PC-9 (cell line): Measurements from ENCODE around the gene PPP6C. TPM values are rescaled to one million over a fixed set of nuclear protein-coding genes. Genes with fewer than 3 reads are reported as not detected.

ENCODE experiments used
- BruUV-seq: library from RNA; stranded (reverse); fragments of 400-500 nt; replicated peaks from 2 replicates; lab custom pipeline; 2021; lab: Mats Ljungman, UMichigan
- CTCF ChIA-PET: fragments of 300-600 bp; sonication (Branson Sonifier 250); formaldehyde crosslinking; loops from one replicate; lab custom pipeline; 2022; ENCODE audit warnings: antibody characterized with exemption; lab: Charles Lee
- POLR2A ChIA-PET: fragments of 300-600 bp; sonication (Branson Sonifier 250); formaldehyde crosslinking; loops from one replicate; lab custom pipeline; 2022; ENCODE audit warnings: antibody characterized with exemption; ENCODE audit not compliant: unreplicated experiment; lab: Charles Lee
- DNase-seq, 2 experiments: peaks; one replicate each; pipeline versions ENCODE4 v3.0.0 to v3.0.0-alpha.2; 2015 to 2022; ENCODE audit warnings: mixed read lengths in 1 of 2
- H2AFZ ChIP-seq: fragments of 200-600 bp; sonication (generic); 2 replicates; pipeline ENCODE4 v1.8.1; 2017; ENCODE audit warnings: antibody characterized with exemption
- H3F3A ChIP-seq: fragments of 200-600 bp; sonication (generic); 2 replicates; pipeline ENCODE4 v1.8.1; 2017; ENCODE audit warnings: antibody characterized with exemption, mild to moderate bottlenecking, low read depth; ENCODE audit not compliant: insufficient read depth
- H3K27ac ChIP-seq: fragments of 200-600 bp; sonication (generic); 2 replicates; pipeline ENCODE4 v1.6.1; 2016; ENCODE audit warnings: mixed run types
- H3K27me3 ChIP-seq: fragments of 200-600 bp; sonication (generic); 2 replicates; pipeline ENCODE4 v1.6.1; 2016; ENCODE audit warnings: low read depth, mixed run types; ENCODE audit not compliant: insufficient read depth
- H3K36me3 ChIP-seq: fragments of 200-600 bp; sonication (generic); 2 replicates; pipeline ENCODE4 v1.6.1; 2016; ENCODE audit warnings: low read depth, mixed run types
- H3K4me1 ChIP-seq: fragments of 200-600 bp; sonication (generic); replicated peaks from 2 replicates; pipeline ENCODE4 v1.6.1; 2016; ENCODE audit warnings: mixed run types; ENCODE audit not compliant: insufficient read depth
- H3K4me2 ChIP-seq: fragments of 200-600 bp; sonication (generic); 2 replicates; pipeline ENCODE4 v1.6.1; 2017; ENCODE audit warnings: mixed run types
- H3K4me3 ChIP-seq: fragments of 200-600 bp; sonication (generic); 2 replicates; pipeline ENCODE4 v1.6.1; 2016; ENCODE audit warnings: mixed run types
- H3K79me2 ChIP-seq: fragments of 200-600 bp; sonication (generic); 2 replicates; pipeline ENCODE4 v1.6.1; 2017; ENCODE audit warnings: low read depth, mixed run types
- H3K9me2 ChIP-seq: fragments of 200-600 bp; sonication (generic); 2 replicates; pipeline ENCODE4 v1.8.1; 2017; ENCODE audit warnings: mild to moderate bottlenecking; ENCODE audit not compliant: insufficient read depth
- H3K9me3 ChIP-seq: fragments of 200-600 bp; sonication (generic); 2 replicates; pipeline ENCODE4 v1.8.1; 2016; ENCODE audit warnings: low read depth; ENCODE audit not compliant: insufficient read depth
- H4K20me1 ChIP-seq: fragments of 200-600 bp; sonication (generic); 2 replicates; pipeline ENCODE4 v1.8.1; 2017; ENCODE audit not compliant: insufficient read depth
- CTCF ChIP-seq: fragments of 200-600 bp; sonication (generic); conservative IDR thresholded peaks from 2 replicates; pipeline ENCODE4 v1.6.1; 2017; ENCODE audit warnings: mixed run types, antibody characterized with exemption, mild to moderate bottlenecking, moderate library complexity
- EZH2 ChIP-seq: fragments of 200-600 bp; sonication (generic); IDR thresholded peaks from 2 replicates; pipeline ENCODE4 v1.8.0; 2017; ENCODE audit warnings: antibody characterized with exemption, low read depth
- intact Hi-C: fragments of 100-400 bp; cut with micrococcal nuclease; formaldehyde crosslinking; loops from one replicate; pipeline ENCODE4 v1.10.0; 2022; ENCODE audit not compliant: unreplicated experiment
- total RNA-seq: library from RNA; stranded (reverse); gene quantifications from 2 replicates; pipeline ENCODE4 v1.2.3, GENCODE V29; 2021

PPP6C gene
- total RNA-seq, 1 experiment from 2014 or later = 49.6 TPM

- Histone ChIP-seq H3K9me2 (no peaks in the 10 kb centered on the region), H3K9me3 (no peaks in the 10 kb centered on the region), H3K36me3 (no peaks in the 10 kb centered on the region), H3F3A (no peaks in the 10 kb centered on the region), H3K27me3 (no peaks in the 10 kb centered on the region), H2AFZ (no peak overlapping the region), H3K4me1 (no peaks in the 10 kb centered on the region), H3K4me3 (no peak overlapping the region), H3K79me2 (no peaks in the 10 kb centered on the region), H3K4me2 (no peak overlapping the region), H3K27ac (no peak overlapping the region), H4K20me1 (no peaks in the 10 kb centered on the region)
- intact Hi-C loops = no loop called here
- no TSS peak for BruUV-seq
- ChIA-PET CTCF (interaction anchor here (0.5 kb wide), 1 partner anchor 12 kb away, joined by 3 read pairs; no protein-coding TSS in a partner anchor), POLR2A (no interaction called here)
- DNase-seq = no peak
- TF ChIP-seq EZH2 (no peak), CTCF (no peak)
Measured at GRCh38 chr9:125131778-125132177, 57.8 kb downstream of the PPP6C start.

GRCh38 chr9:125126019-125126746 is 63.4 kb downstream of the PPP6C start:
- TF ChIP-seq EZH2 (no peak), CTCF (no peak)
- Histone ChIP-seq H3K79me2 (no peaks in the 10 kb centered on the region), H3K4me3 (no peak overlapping the region), H3K9me2 (no peaks in the 10 kb centered on the region), H3K4me1 (no peaks in the 10 kb centered on the region), H4K20me1 (no peaks in the 10 kb centered on the region), H2AFZ (no peak overlapping the region), H3K27ac (no peak overlapping the region), H3K4me2 (no peak overlapping the region), H3K9me3 (no peaks in the 10 kb centered on the region), H3K27me3 (no peaks in the 10 kb centered on the region), H3K36me3 (no peaks in the 10 kb centered on the region), H3F3A (no peaks in the 10 kb centered on the region)
- POLR2A ChIA-PET = interaction anchor here (0.6 kb wide), 1 partner anchor 264 kb away, joined by 15 read pairs; no protein-coding TSS in a partner anchor
- peak; percentile 15 to 39 for DNase-seq
- CTCF ChIA-PET = interaction anchor here (0.6 kb wide), 1 partner anchor 266 kb away, joined by 4 read pairs; no protein-coding TSS in a partner anchor
- intact Hi-C loops = no loop called here
- BruUV-seq = no TSS peak

GRCh38 chr9:125125523-125125922 is 64.1 kb downstream of the PPP6C start:
- H3K27ac ChIP-seq = no peak overlapping the region
- H3K79me2 ChIP-seq = no peaks in the 10 kb centered on the region
- no peaks in the 10 kb centered on the region for H3K9me2 ChIP-seq
- POLR2A ChIA-PET = no interaction called here
- H3K4me3 ChIP-seq = no peak overlapping the region
- TF ChIP-seq CTCF = no peak
- TF ChIP-seq EZH2 = no peak
- H3K9me3 ChIP-seq = no peaks in the 10 kb centered on the region
- H3F3A ChIP-seq = no peaks in the 10 kb centered on the region
- no peak overlapping the region for H2AFZ ChIP-seq
- H3K27me3 ChIP-seq = no peaks in the 10 kb centered on the region
- no peak for DNase-seq
- H4K20me1 ChIP-seq = no peaks in the 10 kb centered on the region
- intact Hi-C loops = no loop called here
- no peak overlapping the region for H3K4me2 ChIP-seq
- H3K4me1 ChIP-seq = no peaks in the 10 kb centered on the region
- no peaks in the 10 kb centered on the region for H3K36me3 ChIP-seq
- no TSS peak for BruUV-seq
- CTCF ChIA-PET = no interaction called here
